ENCODE results near the gene FKBP15.

FKBP15 gene

DNA sequence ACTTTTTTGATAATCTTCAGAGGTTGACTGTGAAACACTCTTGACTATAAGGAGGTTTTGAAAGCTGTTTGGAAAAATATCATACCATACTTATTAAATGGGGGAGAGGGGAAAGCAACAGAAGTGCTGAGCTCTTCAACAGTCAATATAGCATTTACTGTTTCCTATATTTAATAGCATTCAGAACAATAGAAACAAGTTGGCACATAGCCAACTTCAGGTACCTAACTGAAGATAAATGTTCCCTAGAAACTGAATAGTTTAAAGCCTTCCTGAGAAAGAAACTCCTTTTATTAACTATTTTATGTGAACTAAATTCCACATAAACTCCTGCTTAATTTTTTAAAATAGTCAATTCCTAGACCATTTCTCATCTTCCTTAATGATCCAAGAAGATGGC is 26.6 kb upstream of the FKBP15 start:
- no peak for DNase-seq (ENCODE audit: low read depth in 2 of 2)
- no peak overlapping the region for H3K4me3 ChIP-seq (replicated peaks in 1 of 2; ENCODE audit: low read depth in 2 of 2, low read length in 2 of 2)
- TF ChIP-seq, protein P1, sequence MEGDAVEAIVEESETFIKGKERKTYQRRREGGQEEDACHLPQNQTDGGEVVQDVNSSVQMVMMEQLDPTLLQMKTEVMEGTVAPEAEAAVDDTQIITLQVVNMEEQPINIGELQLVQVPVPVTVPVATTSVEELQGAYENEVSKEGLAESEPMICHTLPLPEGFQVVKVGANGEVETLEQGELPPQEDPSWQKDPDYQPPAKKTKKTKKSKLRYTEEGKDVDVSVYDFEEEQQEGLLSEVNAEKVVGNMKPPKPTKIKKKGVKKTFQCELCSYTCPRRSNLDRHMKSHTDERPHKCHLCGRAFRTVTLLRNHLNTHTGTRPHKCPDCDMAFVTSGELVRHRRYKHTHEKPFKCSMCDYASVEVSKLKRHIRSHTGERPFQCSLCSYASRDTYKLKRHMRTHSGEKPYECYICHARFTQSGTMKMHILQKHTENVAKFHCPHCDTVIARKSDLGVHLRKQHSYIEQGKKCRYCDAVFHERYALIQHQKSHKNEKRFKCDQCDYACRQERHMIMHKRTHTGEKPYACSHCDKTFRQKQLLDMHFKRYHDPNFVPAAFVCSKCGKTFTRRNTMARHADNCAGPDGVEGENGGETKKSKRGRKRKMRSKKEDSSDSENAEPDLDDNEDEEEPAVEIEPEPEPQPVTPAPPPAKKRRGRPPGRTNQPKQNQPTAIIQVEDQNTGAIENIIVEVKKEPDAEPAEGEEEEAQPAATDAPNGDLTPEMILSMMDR (IDR thresholded peaks at IDR 0.05; ENCODE audit: low read depth, low read length): no peak

DNA sequence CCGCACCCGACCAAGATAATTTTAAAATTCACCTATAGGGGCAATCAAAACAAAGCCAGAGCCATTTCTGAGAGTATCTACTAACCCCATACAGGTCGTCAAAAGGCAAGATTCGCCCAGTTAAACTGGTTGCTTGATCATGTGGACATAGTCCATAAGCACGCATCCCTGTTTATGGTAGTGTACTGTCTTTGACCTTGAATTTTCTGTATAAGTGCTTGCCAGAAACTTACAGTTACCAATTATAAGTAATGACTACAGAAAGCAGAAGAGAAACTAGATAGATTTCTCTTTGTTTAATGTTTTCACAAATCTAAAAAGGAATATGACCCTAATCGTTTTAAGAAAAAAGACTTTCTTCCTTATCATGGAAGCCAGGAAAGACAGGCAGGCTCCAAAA is 25.9 kb upstream of the FKBP15 start:
- no peak overlapping the region for H3K4me3 ChIP-seq (replicated peaks in 1 of 2; ENCODE audit: low read depth in 2 of 2, low read length in 2 of 2)
- TF ChIP-seq, protein P1 (IDR thresholded peaks at IDR 0.05; ENCODE audit: low read depth, low read length): no peak

DNA sequence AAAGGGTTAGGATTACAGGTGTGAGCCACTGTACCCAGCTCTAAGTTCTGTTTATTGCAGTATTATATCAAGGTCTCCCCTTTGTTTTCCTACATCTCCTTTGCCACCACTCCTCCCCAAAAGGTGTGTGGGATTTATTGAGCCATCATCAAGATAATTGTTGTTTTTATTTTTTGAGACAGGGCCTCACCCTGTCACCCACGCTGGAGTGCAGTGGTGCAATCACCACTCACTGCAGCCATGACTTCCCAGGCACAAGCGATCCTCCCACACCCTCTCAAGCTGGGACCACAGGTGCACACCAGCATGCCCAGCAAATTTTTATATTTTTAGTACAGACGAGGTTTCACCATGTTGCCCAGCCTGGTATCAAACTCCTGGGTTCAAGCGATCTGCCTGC is 24.8 kb upstream of the FKBP15 start:
- TF ChIP-seq, protein P1 (IDR thresholded peaks at IDR 0.05; ENCODE audit: low read depth, low read length): no peak
- no peak overlapping the region for H3K4me3 ChIP-seq (replicated peaks in 1 of 2; ENCODE audit: low read depth in 2 of 2, low read length in 2 of 2)
- DNase-seq (ENCODE audit: low read depth in 2 of 2): no peak

More for the DNA sequence above, 25.9 kb upstream of the FKBP15 start:
- DNase-seq (ENCODE audit: low read depth in 2 of 2): no peak

DNA sequence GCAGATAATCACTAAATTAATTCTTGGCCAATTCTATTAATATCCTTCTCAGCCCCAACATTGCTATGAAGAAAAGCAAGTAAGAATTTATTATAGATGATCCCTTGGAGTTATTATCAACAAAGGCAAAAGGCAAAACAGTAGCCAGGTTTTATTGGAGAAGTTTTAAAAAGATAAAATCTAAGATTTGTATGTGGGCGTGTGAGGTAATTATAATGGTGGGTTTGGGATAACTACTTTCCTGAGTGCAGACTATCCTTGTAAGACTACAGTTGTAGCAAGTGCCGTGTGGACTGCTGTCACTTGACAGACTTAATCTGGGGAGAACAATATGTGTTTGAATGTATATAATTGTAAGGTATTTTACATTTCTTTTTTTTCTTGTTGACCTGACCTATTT is 23.5 kb upstream of the FKBP15 start:
- TF ChIP-seq, protein P1 (IDR thresholded peaks at IDR 0.05; ENCODE audit: low read depth, low read length): no peak
- DNase-seq (ENCODE audit: low read depth in 2 of 2): no peak
- no peak overlapping the region for H3K4me3 ChIP-seq (replicated peaks in 1 of 2; ENCODE audit: low read depth in 2 of 2, low read length in 2 of 2)

DNA sequence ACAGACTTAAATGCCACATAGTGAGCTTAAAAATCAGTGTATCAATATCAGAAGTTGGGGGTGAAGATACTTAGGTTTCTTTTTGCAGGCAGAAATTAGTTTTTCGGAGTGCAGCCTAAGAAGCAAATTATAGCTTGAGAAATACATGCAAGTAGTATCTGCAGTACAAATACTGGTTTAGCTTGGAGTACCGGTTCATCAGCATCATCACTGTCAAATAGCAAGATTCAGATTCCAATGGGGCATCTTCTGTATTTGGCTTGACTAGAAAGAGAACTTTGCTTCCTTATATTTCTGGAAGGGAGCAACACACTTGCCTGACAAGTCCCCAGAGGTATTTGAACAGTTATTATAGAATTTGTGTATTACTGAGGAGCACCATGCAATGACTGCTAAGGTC is 20.1 kb upstream of the FKBP15 start:
- TF ChIP-seq, protein P1 (IDR thresholded peaks at IDR 0.05; ENCODE audit: low read depth, low read length): no peak
- no peak overlapping the region for H3K4me3 ChIP-seq (replicated peaks in 1 of 2; ENCODE audit: low read depth in 2 of 2, low read length in 2 of 2)
- DNase-seq (ENCODE audit: low read depth in 2 of 2): no peak

DNA sequence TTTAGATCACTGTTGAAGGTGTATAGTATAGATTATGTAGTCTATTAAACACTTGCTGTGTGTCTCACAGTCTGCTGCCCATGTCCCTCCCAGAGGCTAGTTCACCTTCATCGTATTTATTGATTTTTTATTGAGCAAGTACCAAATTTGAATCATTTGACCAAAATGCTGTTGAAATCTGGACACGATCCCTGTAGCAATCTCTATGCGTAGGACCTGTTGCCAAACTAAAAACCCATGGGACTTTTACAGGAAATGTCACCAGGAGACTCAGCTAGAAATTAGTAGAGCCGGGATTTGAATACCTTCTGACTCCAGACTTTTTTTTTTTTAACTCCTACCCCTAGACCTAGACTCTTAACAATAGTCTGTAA is 17.8 kb upstream of the FKBP15 start:
- peak in 1 of 2 donors; percentile 45 for DNase-seq (ENCODE audit: low read depth in 2 of 2)
- no peak overlapping the region for H3K4me3 ChIP-seq (replicated peaks in 1 of 2; ENCODE audit: low read depth in 2 of 2, low read length in 2 of 2)
- TF ChIP-seq, protein P1 (IDR thresholded peaks at IDR 0.05; ENCODE audit: low read depth, low read length): no peak

DNA sequence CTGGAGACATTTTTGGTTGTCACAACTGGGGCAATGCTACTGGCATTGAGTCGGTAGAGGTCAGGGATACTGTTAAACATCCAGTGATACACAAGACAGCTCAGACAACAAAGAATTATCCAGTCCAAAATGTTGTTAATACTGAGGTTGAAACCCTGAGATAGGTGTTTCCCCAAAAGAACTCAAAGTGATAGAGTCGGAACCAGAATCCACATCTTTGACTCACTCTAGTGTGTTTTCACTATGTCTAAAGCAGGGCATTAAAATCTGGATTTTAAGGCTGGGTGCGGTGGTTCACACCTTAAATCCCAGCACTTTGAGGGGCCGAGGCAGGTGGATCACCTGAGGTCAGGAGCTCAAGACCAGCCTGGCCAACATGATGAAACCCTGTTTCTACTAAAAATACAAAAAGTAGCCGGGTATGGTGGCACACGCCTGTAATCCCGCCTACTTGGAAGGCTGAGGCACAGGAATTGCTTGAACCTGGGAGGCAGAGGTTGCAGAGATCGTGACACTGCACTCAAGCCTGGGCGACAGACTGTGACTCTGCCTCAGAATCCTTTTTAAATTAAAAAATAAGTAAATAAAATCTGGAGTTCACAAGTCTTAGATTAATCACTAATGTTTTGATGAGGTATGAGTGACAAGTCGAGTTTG is 17.3 kb upstream of the FKBP15 start:
- DNase-seq (ENCODE audit: low read depth in 2 of 2): no peak
- H3K4me3 ChIP-seq (replicated peaks in 1 of 2; ENCODE audit: low read depth in 2 of 2, low read length in 2 of 2): no peak overlapping the region
- TF ChIP-seq, protein P1 (IDR thresholded peaks at IDR 0.05; ENCODE audit: low read depth, low read length): no peak
